K562 (cell line): ENCODE data around the gene PXMP2. TPM values are rescaled to one million over a fixed set of nuclear protein-coding genes. Genes with fewer than 3 reads are reported as not detected.

Experiments
- ELF4 ChIP-seq: fragments of 450-650 bp; formaldehyde crosslinking; IDR thresholded peaks from 2 replicates; pipeline ENCODE4 v1.4.0; 2022; ENCODE audit warnings: missing genetic modification characterization
- GABPB2 ChIP-seq: fragments of 250-450 bp; sonication (Bioruptor Pico); conservative IDR thresholded peaks from 2 replicates; pipeline ENCODE4 v1.5.1; 2021; ENCODE audit warnings: mild to moderate bottlenecking
- HNRNPL ChIP-seq: fragments of 200-400 bp; formaldehyde crosslinking; IDR thresholded peaks from 2 replicates; pipeline ENCODE4 v1.6.1; 2017; ENCODE audit warnings: low read depth, mild to moderate bottlenecking, low read length
- MAFG ChIP-seq: fragments of 450-650 bp; conservative IDR thresholded peaks from 2 replicates; pipeline ENCODE4 v1.6.1; 2016; ENCODE audit warnings: missing genetic modification characterization, missing compliant biosample characterization
- SLC30A9 ChIP-seq: fragments of 250-450 bp; sonication (Bioruptor Pico); IDR thresholded peaks from 2 replicates; pipeline ENCODE4 v1.8.0; 2022; ENCODE audit warnings: mild to moderate bottlenecking, moderate library complexity
- XRCC3 ChIP-seq: fragments of 450-650 bp; IDR thresholded peaks from 2 replicates; pipeline ENCODE4 v1.6.1; 2017; ENCODE audit warnings: mild to moderate bottlenecking, moderate library complexity
- ZNF311 ChIP-seq: fragments of 250-450 bp; sonication (Bioruptor Pico); IDR thresholded peaks from 2 replicates; pipeline ENCODE4 v1.4.0; 2020; ENCODE audit warnings: mild to moderate bottlenecking, moderate library complexity
- ZNF586 ChIP-seq: fragments of 450-650 bp; formaldehyde crosslinking; conservative IDR thresholded peaks from 2 replicates; pipeline ENCODE4 v1.4.0; 2020; ENCODE audit warnings: mild to moderate bottlenecking, moderate library complexity
- polyA plus RNA-seq, 8 experiments: library from polyadenylated mRNA; depleted of rRNA in 4 of 8; stranded (reverse) in 5 of 8; unstranded in 3 of 8; fragments of >200 nt; fragmentation: Nextera tagmentation in 2 of 8; fragmentation: Illumina TruSeq in 1 of 8; extraction: Ambion mirVana in 2 of 8; extraction: Trizol in 1 of 8; gene quantifications; 2 replicates each; pipeline versions ENCODE4 v1.2.1 to v1.2.3, GENCODE V29; 2011 to 2014; ENCODE audit warnings: inconsistent platforms in 1 of 8, missing spikeins in 1 of 8
- total RNA-seq, 7 experiments: library from RNA; depleted of rRNA in 6 of 7; stranded (reverse); fragments of >200 nt in 6 of 7; fragmentation: Illumina TruSeq in 2 of 7; extraction: Trizol in 2 of 7; gene quantifications; 2 replicates each; pipeline versions ENCODE4 v1.2.1 to v1.2.3, GENCODE V29; 2011 to 2021; ENCODE audit warnings: low replicate concordance in 1 of 7
- TF ChIP-seq, protein P1 (sequence below): fragments of 450-650 bp; IDR thresholded peaks from 2 replicates; pipeline ENCODE4 v1.6.1; 2016; ENCODE audit warnings: low read depth, mild to moderate bottlenecking, moderate library complexity
- TF ChIP-seq, protein P2 (sequence below): sonication (generic); formaldehyde crosslinking; IDR thresholded peaks from 2 replicates; pipeline ENCODE4 v1.5.0; 2020; ENCODE audit warnings: missing genetic modification reagents
- TF ChIP-seq, protein P3 (sequence below): sonication (generic); IDR thresholded peaks from 2 replicates; pipeline ENCODE4 v1.6.1; 2016

Gene PXMP2
- total and polyA plus RNA-seq, 9 of the 15 experiments (the other 6 are each of a cell fraction or from before 2014, with no cell fraction given) = 3.0 to 66.1 (median 44.7) TPM

- TF ChIP-seq, protein P1, sequence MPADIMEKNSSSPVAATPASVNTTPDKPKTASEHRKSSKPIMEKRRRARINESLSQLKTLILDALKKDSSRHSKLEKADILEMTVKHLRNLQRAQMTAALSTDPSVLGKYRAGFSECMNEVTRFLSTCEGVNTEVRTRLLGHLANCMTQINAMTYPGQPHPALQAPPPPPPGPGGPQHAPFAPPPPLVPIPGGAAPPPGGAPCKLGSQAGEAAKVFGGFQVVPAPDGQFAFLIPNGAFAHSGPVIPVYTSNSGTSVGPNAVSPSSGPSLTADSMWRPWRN = no peak
- no peak for TF ChIP-seq ZNF311 (CRISPR knock-in tag)
- TF ChIP-seq, protein P2, sequence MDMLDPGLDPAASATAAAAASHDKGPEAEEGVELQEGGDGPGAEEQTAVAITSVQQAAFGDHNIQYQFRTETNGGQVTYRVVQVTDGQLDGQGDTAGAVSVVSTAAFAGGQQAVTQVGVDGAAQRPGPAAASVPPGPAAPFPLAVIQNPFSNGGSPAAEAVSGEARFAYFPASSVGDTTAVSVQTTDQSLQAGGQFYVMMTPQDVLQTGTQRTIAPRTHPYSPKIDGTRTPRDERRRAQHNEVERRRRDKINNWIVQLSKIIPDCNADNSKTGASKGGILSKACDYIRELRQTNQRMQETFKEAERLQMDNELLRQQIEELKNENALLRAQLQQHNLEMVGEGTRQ (CRISPR knock-in tag) = no peak
- no peak for TF ChIP-seq XRCC3
- TF ChIP-seq MAFG (tag) = no peak
- no peak for TF ChIP-seq ELF4
- TF ChIP-seq GABPB2 (CRISPR knock-in tag) = no peak
- TF ChIP-seq, protein P3, sequence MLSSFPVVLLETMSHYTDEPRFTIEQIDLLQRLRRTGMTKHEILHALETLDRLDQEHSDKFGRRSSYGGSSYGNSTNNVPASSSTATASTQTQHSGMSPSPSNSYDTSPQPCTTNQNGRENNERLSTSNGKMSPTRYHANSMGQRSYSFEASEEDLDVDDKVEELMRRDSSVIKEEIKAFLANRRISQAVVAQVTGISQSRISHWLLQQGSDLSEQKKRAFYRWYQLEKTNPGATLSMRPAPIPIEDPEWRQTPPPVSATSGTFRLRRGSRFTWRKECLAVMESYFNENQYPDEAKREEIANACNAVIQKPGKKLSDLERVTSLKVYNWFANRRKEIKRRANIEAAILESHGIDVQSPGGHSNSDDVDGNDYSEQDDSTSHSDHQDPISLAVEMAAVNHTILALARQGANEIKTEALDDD = no peak
- no peak for TF ChIP-seq HNRNPL
- no peak for TF ChIP-seq ZNF586 (CRISPR knock-in tag)
- TF ChIP-seq SLC30A9 (CRISPR knock-in tag) = no peak
These were observed 49.0 kb downstream of the PXMP2 start (continued) for GRCh38 chr12:132736378-132736777.
